Activated CD4-positive, alpha-beta T cell treated with anti-CD3 and anti-CD28 coated beads, Interleukin-2, amount 50 U/mL, for 16 hours (primary cell): Measurements from ENCODE around the gene OSBPL5.

Experiments used
- DNase-seq: peaks from one replicate; pipeline ENCODE4 v3.0.0-alpha.2; 2020

Gene OSBPL5

GRCh38 chr11:3161720-3162409 lies 3.2 kb downstream of the OSBPL5 start:
- no peak for DNase-seq

- DNase-seq: no peak
Observed at GRCh38 chr11:3161309-3161708, 3.8 kb downstream of the OSBPL5 start.

GRCh38 chr11:3160252-3161031 lies 4.7 kb downstream of the OSBPL5 start:
- DNase-seq: peak; percentile 15

DNA sequence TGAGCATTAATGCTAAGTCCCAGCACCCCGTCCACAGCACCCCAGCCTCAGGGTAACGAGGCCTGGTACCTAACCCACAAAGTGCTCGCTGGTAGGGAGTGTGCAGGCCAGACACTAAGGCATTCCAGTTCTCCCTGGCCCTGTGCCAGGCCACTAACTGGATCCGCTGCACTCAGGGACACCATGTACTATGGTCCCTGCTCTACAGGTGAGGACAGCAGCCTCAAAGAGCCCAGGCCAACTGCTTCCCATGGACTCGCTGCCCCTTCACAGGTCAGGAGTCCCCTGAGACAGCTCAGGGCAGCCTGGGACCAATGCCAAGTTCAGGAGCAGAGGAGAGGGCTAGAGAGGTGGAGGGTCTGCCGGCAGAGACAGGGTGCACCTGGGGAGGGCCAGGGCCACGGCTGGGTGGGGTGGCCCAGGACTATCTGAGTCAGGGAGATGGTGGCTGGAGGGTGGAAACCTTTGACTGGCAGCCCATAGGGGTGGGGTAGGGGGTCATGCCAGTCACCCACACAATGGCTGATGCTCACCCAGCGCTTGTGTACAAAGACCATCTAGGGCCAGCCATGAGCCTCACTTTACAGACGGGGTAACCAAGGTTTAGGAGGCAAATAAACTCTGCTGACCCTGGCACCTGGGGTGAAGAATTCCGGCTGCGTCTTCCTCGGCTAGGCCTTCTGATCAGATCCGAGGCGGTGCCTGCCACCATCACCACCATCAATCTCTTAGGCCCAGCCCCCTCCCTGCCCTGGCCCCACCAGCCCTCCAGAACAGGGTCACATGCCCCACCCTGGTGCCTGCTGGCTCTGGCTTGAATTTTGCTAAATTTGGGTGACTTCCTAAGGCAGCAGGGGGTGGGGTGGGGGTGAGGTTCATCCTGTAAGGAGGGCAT lies 5.6 kb downstream of the OSBPL5 start:
- no peak for DNase-seq

- DNase-seq: no peak
Observed at GRCh38 chr11:3158821-3159220, 6.3 kb downstream of the OSBPL5 start.

GRCh38 chr11:3158131-3158591 lies 6.9 kb downstream of the OSBPL5 start:
- no peak for DNase-seq

DNA sequence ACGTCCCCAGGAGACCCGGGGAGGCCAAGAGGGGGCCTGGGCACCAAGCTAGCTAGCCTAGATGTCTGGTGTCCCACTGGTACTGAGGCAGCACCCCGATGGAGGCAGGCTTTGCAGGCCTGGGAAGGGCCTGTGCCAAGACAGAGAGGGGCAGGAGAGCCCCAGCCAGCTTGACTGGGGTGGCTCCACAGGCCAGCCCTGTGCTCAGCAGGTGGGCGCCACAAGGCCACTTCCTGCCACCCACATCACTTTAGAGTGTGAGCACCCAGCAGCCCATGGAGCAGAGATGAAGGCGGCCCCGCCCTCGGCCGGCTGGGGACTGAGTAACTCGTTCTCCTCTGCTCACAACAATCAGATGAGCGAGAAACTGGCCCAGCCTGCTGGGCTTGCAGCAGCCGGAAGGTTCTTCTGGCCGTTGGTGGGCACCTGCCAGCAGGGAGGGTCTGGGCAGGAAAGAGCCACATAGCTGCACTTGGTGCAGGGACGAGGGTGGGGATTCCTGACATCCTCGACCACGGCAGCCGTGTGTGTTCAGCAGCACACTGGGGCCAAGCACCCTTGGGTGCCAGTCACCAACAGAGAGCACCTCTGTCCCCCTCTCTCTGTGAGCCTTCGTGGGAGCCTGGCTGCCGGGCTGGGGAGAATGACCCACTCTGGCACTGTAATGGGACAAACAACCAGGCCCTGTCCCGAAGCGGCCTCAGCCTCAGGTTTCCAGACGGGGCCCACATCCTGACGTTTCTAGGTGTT lies 7.6 kb downstream of the OSBPL5 start:
- no peak for DNase-seq

DNA sequence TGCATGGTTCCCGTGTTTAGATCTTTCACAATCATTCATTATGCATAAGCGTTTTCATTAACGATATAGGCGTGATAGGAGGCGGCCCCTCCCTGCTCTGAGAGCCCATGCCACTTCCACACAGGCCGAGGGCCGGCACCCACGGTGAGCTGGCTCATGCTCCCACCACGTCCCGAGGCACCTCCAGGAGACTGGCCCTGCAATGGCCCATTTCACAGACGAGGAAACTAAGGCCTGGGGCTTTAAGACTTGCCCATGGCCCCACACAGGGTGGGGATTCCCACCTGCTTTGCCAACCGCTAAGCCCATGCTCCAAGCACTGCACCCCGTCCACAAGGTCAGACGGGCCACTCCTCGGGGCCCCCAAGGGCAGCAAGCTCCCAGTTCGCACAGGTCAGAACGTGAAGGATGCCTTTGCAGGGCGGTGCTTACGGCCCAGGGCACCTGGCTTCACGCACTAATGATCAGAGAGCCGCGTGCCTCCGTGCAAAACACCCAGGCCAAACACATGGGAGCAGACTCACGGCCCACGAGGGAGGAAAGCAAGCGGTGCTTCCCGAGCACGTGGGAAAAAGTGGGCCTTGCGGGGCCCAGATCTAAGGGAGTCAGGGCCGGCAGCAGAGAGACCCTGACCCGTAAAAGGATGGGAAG lies 8.3 kb downstream of the OSBPL5 start:
- DNase-seq: no peak

GRCh38 chr11:3156282-3156660 lies 8.8 kb downstream of the OSBPL5 start:
- DNase-seq: no peak

DNA sequence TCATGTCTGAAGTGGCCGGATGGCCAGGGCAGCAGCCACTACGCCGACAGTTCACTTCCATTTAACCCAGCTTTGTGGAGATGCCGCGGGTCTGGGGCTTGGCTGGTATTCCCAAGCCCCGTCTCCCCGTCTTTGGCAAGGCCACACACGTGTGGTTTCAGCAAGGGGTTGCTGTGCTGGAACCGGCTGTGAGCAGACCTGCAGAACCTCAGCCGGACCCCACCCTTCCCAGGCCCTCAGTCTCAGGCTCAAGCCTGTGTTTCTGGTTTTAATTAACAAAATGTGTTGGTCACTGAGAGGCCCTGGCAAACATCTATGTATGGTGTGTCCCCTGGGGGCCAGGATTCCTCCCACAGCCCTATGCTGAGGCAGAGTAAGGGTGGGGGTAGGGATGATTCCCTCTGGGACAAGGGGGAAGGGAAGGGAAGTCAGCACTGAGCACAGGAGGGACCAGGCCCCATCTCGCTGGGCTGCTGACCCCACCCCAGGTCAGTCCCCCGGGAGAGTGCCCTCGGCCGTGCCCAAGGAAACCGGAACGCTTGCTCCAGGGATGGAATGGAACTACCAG lies 9.3 kb downstream of the OSBPL5 start:
- DNase-seq: no peak

DNA sequence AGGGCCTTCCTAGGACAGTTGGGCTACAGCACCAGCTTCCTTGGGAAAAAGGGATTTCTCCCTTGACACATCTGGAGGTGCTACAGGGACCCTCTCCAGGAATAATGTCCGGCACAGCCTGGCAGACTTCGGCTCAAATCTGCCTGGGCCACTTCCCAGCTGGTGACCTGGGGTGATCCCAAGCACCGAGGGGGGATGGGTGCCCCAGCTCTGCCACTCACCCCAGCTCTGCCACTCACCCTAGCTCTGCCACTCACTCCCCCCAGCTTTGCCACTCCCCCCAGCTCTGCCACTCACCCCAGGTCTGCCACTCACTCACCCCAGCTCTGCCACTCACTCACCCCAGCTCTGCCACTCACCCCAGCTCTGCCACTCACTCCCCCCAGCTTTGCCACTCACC lies 9.9 kb downstream of the OSBPL5 start:
- DNase-seq: no peak

- DNase-seq: no peak
Observed at GRCh38 chr11:3154001-3154599, 11.0 kb downstream of the OSBPL5 start.

DNA sequence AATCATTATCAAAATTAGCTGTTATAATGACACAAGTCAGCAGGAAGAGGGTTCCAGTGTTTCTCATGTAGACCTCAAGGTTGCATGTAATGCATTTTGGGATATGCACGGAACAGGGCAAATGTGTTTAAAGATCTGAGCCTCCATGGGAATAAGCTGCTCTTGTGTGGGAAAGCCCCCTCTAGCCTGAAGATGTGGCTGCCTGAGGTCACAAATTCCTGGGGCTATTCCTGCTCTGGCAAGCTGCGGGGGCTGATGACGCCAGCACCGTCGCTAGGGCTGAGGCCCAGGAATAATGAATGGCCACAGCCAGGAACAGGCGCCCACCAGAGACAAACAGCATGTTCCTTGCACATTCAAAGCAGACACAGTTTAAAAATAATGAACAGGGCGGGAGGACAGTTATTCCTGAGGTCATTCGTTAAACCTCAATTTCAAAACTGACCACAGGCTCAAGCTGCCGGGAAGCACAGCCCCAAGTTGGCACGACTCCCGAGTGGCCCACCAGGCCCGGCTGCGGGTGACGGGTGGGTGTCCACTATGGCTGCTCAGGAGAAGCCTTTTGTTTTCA lies 11.7 kb downstream of the OSBPL5 start:
- no peak for DNase-seq

GRCh38 chr11:3152471-3153110 lies 12.5 kb downstream of the OSBPL5 start:
- no peak for DNase-seq

- DNase-seq: no peak
Observed at GRCh38 chr11:3150726-3151125, 14.4 kb downstream of the OSBPL5 start.

GRCh38 chr11:3149852-3150188 lies 15.3 kb downstream of the OSBPL5 start:
- no peak for DNase-seq

GRCh38 chr11:3148990-3149851 lies 15.9 kb downstream of the OSBPL5 start:
- DNase-seq: no peak

GRCh38 chr11:3148255-3148989 lies 16.7 kb downstream of the OSBPL5 start:
- DNase-seq: no peak

- DNase-seq: no peak
Observed at GRCh38 chr11:3147626-3148025, 17.5 kb downstream of the OSBPL5 start.
